HG02571 (cell line): ENCODE measurements around the gene CHRDL2.
"Not testable (repeated sequence)": the region's sequence is repeated elsewhere in the genome, so short reads cannot be mapped to it uniquely, and the experiment has no call there.

Source experiments
- ATAC-seq: cut with Tn5 transposase; IDR thresholded peaks from one replicate; pipeline ENCODE4 v1.9.1; 2021; ENCODE audit warnings: mild to moderate bottlenecking, moderate library complexity; ENCODE audit not compliant: unreplicated experiment

CHRDL2 gene

DNA sequence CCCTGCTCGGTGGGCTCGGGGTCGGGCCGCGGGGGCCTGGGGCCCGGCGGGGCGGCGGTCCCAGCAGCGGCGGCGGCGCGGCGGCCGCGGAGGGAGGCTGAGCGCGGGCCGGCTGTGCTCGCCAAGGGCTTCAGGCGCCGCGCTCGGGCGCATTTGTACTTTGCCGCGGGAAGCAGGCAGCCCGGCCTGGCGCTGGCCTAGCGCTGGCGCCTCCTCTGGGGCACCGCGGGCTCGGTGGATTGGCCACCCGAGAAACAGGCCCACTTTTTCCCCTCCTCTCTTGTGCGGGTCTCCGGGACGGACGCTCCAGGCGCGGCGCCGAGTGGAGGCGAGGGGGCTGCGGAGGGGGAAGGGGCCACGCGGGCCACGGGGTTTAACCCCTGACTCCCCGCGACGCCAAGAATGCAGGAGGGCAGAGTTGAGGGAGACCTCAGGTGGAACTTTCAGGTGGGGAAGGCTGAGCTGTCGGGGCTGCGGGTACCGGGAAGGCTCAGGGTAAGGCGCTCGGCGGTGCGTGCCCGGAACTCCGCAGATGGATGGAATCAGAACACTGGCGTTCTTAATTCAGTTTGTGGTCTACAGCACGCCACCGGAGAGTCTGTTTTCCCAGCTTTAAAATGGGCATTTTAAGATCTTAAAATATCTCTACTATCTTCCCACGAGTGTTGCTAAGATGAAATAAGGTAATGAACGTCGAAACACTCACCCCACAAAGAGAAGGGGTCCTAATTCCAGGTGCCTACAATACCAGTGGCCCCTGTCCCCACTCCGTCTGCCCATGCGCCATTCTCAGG is at the start of gene CHRDL2:
Gene CHRDL2 (minus strand): TSS at position 126 of the 794 bp plus-strand sequence. CDS start 538 bp downstream, outside the sequence.
- ATAC-seq, result no peak

DNA sequence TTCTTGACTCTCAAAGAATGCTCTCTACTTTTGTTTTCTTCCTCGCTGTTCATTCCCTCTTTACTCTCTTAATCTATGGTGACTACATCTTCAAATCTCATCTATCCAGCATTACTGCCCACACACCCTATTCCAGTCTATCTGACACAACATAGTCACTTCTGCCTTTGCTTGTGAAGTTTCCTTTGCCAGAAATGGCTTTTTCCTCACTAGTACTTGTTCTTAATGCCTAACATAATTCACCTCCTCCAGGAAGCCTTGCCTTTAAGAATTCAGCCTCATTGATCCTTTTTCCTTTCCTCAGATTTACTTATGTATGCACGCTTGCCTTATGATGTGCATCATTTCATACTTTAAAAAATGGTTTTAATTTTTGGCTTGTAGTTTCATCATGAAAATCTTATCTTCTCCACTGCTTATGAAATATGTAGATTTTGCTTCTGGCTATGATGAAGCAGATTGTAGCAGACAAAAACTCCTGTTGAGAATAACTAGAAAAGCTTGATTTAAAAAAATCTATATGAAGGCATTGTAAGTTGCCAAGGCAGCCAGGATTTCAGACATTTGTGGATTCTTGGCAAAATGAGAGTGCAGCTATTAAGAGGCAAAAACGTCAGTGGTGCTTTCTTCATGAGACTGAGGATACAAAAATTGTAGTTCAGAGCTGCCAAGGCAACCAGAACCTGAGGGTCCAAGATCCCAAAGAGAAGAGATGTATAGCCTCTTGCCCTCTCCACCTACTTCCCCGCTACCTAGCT is 49.2 kb upstream of the CHRDL2 start:
- ATAC-seq, result no peak

DNA sequence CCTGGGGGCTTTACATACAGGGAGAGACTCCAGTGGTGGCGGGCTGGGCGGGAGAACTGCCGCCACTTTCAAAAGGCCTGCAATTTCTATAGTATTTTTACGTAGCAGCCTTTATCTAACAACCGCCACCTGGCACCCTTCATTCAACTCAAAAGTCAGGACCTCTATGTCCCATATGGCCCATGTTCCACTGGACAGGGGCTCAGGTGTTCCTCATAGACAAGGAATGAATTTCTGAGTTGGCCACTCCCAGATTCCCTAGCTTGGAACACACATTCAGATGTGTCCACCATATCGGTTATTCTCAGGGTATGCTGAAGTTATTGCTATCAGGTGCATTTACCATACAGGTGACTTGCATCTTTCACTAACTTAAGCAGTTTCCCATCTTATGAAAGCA is 47.4 kb upstream of the CHRDL2 start:
- ATAC-seq, result no peak

GRCh38 chr11:74777877-74778276 is 46.7 kb upstream of the CHRDL2 start:
- ATAC-seq, result no peak

- no peak for ATAC-seq
Measured at GRCh38 chr11:74777038-74777437, 45.8 kb upstream of the CHRDL2 start.

DNA sequence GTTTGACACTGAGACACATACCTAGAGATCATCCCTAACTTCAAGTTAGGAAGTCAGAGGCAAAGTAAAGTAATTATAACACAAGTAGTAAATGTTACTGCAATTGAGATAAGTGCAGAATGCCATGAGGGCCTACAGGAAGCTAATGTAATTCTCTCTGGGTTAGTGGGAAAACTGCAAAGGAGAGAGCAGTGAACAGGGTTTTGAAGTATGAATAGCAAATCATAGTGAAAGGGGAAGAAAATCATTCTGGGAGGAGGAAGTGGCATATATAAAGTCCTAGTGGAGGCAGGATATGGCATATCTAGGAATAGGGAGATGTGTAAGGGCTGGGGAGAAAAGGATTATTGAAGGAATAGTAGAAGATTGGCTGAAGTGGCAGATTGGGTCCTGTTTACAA is 45.3 kb upstream of the CHRDL2 start:
- ATAC-seq, result no peak

DNA sequence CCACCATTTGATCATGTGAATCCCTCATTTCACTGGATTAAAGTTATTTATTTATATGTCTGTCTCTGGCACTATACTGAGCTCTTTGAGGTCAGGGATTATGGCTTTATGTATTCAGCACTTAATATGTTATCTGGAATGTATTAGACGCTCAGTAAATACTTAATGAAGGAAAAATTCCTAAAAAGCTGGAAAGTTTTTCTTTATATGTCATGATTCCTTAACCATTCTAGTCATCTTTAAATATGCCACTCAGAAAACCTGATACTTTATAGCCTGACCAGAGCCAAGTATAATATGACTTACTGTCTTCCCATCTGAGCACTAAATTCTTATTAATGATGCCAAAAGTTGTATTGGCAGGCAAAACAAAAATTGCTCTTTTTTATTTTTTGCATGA is 44.5 kb upstream of the CHRDL2 start:
- ATAC-seq, result no peak

GRCh38 chr11:74773476-74773875 is 42.2 kb upstream of the CHRDL2 start:
- no peak for ATAC-seq

GRCh38 chr11:74771139-74771538 is 39.9 kb upstream of the CHRDL2 start:
- ATAC-seq, result no peak

DNA sequence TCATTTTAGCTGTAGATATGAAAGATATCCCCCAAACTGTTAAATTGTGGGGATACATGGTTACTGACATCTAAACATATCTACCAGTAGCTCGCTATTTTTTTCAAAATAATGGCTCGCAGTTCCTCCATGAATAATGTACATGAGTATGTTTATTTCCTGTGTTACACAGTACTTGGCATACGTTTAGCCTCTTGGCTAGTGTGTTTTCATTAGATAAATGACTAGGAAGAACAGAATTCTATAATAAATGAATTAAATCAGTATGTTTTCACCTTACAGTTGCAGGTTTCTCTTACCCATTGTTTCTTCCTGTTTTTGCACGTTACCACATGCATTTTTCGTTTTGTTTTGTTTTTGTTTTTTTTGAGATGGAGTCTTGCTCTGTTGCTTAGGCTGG is 39.2 kb upstream of the CHRDL2 start:
- no peak for ATAC-seq

GRCh38 chr11:74769055-74769707 is 38.0 kb upstream of the CHRDL2 start:
- no peak for ATAC-seq

DNA sequence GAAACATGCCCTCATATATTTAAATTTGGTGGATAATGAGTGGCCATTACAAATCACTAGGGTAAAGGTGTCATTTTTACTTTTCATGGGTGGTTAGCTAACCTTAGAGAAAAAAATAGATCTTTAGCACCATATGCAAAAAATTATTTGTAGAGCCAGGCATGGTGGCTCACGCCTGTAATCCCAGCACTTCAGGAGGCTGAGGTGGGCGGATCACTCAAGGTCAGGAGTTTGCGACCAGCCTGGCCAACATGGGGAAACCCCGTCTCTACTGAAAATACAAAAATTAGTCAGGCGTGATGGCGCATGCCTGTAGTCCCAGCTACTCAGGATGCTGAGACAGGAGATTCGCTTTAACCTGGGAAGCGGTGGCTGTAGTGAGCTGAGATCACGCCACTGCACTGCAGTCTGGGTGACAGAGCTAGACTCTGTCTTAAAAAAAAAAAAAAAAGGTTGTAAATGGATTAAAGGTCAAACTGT is 37.0 kb upstream of the CHRDL2 start:
- ATAC-seq, result not testable (repeated sequence)

DNA sequence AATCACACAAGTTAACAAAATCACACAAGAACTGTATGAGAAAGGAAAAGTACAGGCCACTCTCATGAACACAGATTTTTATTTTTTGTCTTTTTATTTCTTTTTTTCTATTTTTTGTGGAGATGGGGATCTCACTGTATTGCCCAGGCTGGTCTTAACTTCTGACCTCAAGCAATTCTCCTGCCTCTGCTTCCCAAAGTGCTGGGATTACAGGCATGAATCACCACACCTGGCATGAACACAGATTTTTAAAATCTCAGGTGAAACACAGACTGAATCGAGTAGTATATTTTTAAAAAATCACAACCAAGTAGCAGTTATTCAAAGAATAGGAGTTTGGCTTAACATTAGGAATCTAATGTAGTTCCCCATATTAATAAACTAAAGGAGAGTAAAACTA is 35.7 kb upstream of the CHRDL2 start:
- no peak for ATAC-seq

DNA sequence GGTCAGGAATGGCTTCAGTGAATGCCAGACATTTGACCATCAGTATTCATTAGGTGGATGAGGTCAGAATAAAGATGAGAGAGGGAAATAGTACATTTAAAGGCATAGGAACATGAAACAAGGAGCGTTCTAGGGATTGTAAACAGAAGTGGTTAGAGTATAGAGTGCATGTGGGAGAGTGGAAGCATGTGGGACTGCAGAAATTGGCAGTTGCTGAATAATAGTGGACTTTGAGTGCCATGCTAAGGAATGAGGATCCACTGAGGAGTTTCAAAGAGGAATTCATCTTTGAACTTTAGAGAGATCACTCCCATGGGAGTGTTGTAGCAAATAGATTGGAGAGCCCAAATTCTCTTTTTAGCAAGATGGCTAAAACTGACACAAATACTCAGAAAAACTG is 25.3 kb upstream of the CHRDL2 start:
- no peak for ATAC-seq

DNA sequence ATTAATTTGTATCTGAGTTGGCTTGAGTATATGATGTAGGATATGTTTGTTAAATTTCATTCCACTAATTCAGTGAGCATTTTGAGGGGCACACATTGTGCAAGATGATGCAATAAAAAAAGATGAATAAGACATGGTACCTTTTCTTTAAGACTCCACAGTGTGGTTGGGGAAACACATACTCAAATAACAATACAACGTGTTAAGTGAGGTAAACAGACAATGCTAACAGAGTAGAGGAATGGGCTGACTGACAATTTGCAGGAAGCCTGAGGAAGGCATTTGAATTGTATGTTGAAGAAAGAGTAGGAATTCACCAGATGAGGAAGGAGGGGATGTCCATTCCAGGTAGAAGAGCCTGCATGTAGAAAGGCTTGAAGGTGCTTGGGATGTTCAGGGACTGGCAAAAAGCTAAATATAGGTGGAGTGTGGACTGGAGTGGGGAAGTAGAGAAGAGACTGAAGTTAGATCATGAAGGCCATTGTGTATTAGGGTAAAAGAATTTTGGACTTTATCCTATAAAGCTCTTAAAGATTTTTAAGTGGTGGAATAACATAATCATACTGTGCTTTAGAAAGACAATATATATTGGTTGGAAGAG is 24.3 kb upstream of the CHRDL2 start:
- ATAC-seq, result no peak

DNA sequence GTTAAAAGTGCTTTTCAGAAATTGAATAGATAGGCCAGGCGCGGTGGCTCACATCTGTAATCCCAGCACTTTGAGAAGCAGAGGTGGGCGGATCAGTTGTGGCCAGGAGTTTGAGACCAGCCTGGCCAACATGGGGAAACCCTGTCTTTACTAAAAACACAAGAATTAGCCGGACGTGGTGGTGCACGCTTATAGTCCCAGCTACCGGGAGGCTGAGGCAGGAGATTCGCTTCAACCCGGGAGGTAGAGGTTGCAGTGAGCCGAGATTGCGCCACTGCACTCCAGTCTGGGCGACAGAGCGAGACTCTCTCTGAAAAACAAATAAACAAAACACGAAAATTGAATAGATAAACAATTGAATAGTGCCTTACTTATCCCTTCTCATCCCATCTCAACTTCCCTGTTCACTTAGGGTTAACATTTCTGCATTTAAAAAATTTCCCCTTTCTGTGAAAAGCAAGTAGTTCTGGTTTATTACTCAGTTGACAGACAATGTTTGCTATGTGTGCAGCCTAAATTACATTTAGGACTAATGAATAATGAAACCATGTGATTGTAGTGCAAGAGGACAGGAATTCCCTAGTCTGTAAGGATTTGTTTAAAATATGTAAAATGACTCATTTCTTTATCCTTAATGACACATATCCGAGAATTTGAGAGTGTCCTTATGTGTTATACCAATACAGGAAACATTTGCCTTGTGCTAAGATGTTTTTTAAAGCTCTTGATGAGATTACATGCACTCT is 23.5 kb upstream of the CHRDL2 start:
- ATAC-seq, result no peak

- ATAC-seq, result no peak
Measured at GRCh38 chr11:74751303-74751702, 20.1 kb upstream of the CHRDL2 start.

DNA sequence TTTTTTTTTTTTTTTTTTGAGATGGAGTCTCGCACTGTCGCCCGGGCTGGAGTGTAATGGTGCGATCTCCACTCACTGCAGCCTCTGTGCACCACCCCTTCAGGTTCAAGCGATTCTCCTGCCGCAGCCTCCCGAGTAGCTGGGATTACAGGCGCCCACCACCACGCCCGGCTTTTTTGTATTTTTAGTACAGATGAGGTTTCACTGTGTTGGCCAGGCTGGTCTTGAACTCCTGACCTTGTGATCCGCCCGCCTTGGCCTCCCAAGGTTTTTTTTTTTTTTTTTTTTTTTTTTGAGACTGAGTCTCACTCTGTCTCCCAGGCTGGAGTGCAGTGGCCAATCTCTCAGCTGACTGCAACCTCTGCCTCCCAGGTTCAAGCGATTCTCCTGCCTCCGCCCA is 19.4 kb upstream of the CHRDL2 start:
- ATAC-seq, result not testable (repeated sequence)

- ATAC-seq, result no peak
Measured at GRCh38 chr11:74749965-74750296, 18.7 kb upstream of the CHRDL2 start.

- ATAC-seq, result peak; percentile 44
Measured at GRCh38 chr11:74749127-74749964, 18.1 kb upstream of the CHRDL2 start.
